Endodermal cell (in vitro differentiated cells): Measurements from ENCODE around the gene SLC28A1. TPM values are rescaled to one million over a fixed set of nuclear protein-coding genes. Genes with fewer than 3 reads are reported as not detected.

Experiments used
- DNase-seq: peaks from one replicate; pipeline ENCODE4 v3.0.0-alpha.2; 2017
- H3K27ac ChIP-seq: 2 replicates; pipeline ENCODE4 v1.5.1; 2013; ENCODE audit warnings: mild to moderate bottlenecking, low read depth, low read length, moderate library complexity
- H3K27me3 ChIP-seq: 2 replicates; pipeline ENCODE4 v1.6.1; 2013; ENCODE audit warnings: mild to moderate bottlenecking, low read length, moderate library complexity; ENCODE audit not compliant: insufficient read depth, control insufficient read depth, poor library complexity, severe bottlenecking
- H3K36me3 ChIP-seq: 2 replicates; pipeline ENCODE4 v1.7.0; 2013; ENCODE audit warnings: mild to moderate bottlenecking, low read length, moderate library complexity; ENCODE audit not compliant: control insufficient read depth, insufficient read depth
- H3K4me1 ChIP-seq: one replicate; pipeline ENCODE4 v1.7.0; 2013; ENCODE audit warnings: low read length; ENCODE audit not compliant: control insufficient read depth, insufficient read depth
- H3K4me3 ChIP-seq: 2 replicates; pipeline ENCODE4 v1.5.1; 2013; ENCODE audit warnings: mild to moderate bottlenecking, low read length, moderate library complexity
- H3K9ac ChIP-seq: 2 replicates; pipeline ENCODE4 v1.6.1; 2013; ENCODE audit warnings: mild to moderate bottlenecking, low read length, moderate library complexity; ENCODE audit not compliant: poor library complexity, severe bottlenecking; ENCODE audit errors: extremely low read depth
- H3K9me3 ChIP-seq: 2 replicates; pipeline ENCODE4 v1.6.1; 2013; ENCODE audit warnings: mild to moderate bottlenecking, low read length, moderate library complexity; ENCODE audit not compliant: control insufficient read depth
- H3K27ac Mint-ChIP-seq: 2 replicates; pipeline ENCODE4 v1.8.0; 2020; ENCODE audit warnings: mixed read lengths
- H3K27me3 Mint-ChIP-seq: 2 replicates; pipeline ENCODE4 v1.8.0; 2021; ENCODE audit warnings: mild to moderate bottlenecking, mixed read lengths; ENCODE audit not compliant: insufficient read depth
- H3K36me3 Mint-ChIP-seq: 2 replicates; pipeline ENCODE4 v1.8.0; 2020; ENCODE audit warnings: low read depth, mixed read lengths
- H3K4me1 Mint-ChIP-seq: 2 replicates; pipeline ENCODE4 v1.8.0; 2020; ENCODE audit warnings: mixed read lengths
- H3K4me3 Mint-ChIP-seq: 2 replicates; pipeline ENCODE4 v1.8.0; 2020; ENCODE audit warnings: mild to moderate bottlenecking, moderate library complexity, mixed read lengths
- H3K9me3 Mint-ChIP-seq: 2 replicates; pipeline ENCODE4 v1.8.0; 2020; ENCODE audit warnings: mild to moderate bottlenecking, mixed read lengths
- WGBS, 2 experiments: methylation state at CpG; one replicate each; pipeline versions ENCODE4 v1.1.5 to v1.1.7; 2013; ENCODE audit warnings: missing lambda C conversion rate in 2 of 2, mixed read lengths in 1 of 2; ENCODE audit not compliant: insufficient coverage in 1 of 2, insufficient read length in 1 of 2; 5-methylcytosine and 5-hydroxymethylcytosine counted together
- total RNA-seq, 2 donors: library from RNA; stranded (reverse); fragmentation: NEBNext Ultra II Directional in 1 of 2; extraction: Animal tissue kit (Norgen Biotek cat#: 25700) in 1 of 2; gene quantifications; 2 replicates in 1 of 2; 3 replicates in 1 of 2; pipeline ENCODE4 v1.2.1, GENCODE V29; 2021
- TF ChIP-seq, protein P1 (sequence below): fragments of 200-600 bp; sonication (generic); conservative IDR thresholded peaks from 2 replicates; pipeline ENCODE4 v1.5.0; 2021; ENCODE audit warnings: antibody characterized with exemption, mild to moderate bottlenecking

The SLC28A1 gene
- total RNA-seq, 2 donors from 2014 or later: not detected

DNA sequence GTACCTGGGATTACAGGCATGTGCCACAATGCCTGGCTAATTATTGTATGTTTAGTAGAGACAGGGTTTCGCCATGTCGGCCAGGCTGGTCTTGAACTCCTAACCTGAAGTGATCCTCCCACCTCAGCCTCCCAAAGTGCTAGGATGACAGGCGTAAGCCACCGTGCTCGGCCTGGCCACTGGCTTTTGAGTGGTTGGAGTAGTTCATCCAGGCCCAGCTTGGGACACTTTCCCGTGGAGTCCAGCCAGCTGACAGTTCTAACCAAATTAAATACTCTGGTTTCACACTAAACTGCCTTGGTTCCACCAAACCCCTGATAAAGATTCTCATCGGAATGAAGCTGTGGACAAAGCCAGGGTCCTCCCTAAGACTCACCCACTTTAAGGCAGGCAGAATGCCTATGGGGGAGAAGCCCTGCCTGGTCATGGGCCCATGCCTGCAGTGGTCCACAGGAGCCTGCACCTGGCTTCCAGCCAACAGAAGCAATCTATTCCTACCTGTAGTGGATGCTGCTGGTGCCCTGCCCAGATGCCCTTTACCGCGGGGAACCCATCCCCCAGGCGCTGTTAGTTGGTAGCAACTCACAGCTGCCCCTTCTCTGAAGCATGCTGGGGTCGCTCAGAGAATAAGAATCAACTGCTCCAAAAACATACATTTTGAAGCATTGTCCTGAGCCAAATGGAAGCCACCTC lies 5.2 kb upstream of the SLC28A1 start:
- Mint-ChIP-seq H3K4me1 (peaks cover 2% of the 10 kb centered on the region), H3K27me3 (peaks cover 4% of the 10 kb centered on the region), H3K9me3 (no peaks in the 10 kb centered on the region), H3K27ac (no peak overlapping the region), H3K4me3 (no peak overlapping the region), H3K36me3 (no peaks in the 10 kb centered on the region)
- H3K9me3 ChIP-seq: no peaks in the 10 kb centered on the region
- no peak overlapping the region for H3K4me3 ChIP-seq
- no peaks in the 10 kb centered on the region for H3K4me1 ChIP-seq
- no peaks in the 10 kb centered on the region for H3K36me3 ChIP-seq
- DNase-seq: no peak
- H3K27me3 ChIP-seq: no peaks in the 10 kb centered on the region
- 83 to 91% methylated on average over 8 to 11 of the region's 11 CpGs for WGBS, 2 experiments
- no peak overlapping the region for H3K9ac ChIP-seq
- TF ChIP-seq, protein P1, sequence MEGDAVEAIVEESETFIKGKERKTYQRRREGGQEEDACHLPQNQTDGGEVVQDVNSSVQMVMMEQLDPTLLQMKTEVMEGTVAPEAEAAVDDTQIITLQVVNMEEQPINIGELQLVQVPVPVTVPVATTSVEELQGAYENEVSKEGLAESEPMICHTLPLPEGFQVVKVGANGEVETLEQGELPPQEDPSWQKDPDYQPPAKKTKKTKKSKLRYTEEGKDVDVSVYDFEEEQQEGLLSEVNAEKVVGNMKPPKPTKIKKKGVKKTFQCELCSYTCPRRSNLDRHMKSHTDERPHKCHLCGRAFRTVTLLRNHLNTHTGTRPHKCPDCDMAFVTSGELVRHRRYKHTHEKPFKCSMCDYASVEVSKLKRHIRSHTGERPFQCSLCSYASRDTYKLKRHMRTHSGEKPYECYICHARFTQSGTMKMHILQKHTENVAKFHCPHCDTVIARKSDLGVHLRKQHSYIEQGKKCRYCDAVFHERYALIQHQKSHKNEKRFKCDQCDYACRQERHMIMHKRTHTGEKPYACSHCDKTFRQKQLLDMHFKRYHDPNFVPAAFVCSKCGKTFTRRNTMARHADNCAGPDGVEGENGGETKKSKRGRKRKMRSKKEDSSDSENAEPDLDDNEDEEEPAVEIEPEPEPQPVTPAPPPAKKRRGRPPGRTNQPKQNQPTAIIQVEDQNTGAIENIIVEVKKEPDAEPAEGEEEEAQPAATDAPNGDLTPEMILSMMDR: no peak
- no peak overlapping the region for H3K27ac ChIP-seq

DNA sequence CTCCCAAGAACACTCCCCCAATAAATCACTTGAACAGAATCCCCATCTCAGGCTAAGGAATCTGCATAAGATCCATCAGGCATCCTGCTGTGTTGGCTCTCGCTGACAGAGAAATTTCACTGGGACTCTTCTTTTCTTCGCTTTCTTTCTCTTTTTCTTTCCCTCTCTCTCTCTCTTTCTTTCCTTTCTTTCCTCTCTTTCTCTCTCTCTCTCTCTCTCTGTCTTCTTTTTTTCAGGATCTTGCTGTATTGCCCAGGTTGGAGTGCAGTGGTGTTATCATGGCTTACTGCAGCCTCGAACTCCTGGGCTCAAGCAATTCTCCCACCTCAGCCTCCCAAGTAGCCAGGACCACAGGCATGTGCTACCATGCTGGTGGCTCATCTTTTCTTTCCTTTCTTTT lies 4.5 kb upstream of the SLC28A1 start:
- DNase-seq: no peak
- H3K4me3 ChIP-seq: no peak overlapping the region
- H3K4me1 ChIP-seq: no peaks in the 10 kb centered on the region
- Mint-ChIP-seq H3K27me3 (peaks cover 2% of the 10 kb centered on the region), H3K27ac (no peak overlapping the region), H3K4me1 (peaks cover 2% of the 10 kb centered on the region), H3K36me3 (no peaks in the 10 kb centered on the region), H3K9me3 (no peaks in the 10 kb centered on the region), H3K4me3 (no peak overlapping the region)
- TF ChIP-seq, protein P1: no peak
- H3K9ac ChIP-seq: no peak overlapping the region
- no peaks in the 10 kb centered on the region for H3K9me3 ChIP-seq
- H3K36me3 ChIP-seq: no peaks in the 10 kb centered on the region
- WGBS, 2 experiments: 76 to 83% methylated on average over 2 to 3 of the region's 3 CpGs
- H3K27me3 ChIP-seq: no peaks in the 10 kb centered on the region
- H3K27ac ChIP-seq: no peak overlapping the region

DNA sequence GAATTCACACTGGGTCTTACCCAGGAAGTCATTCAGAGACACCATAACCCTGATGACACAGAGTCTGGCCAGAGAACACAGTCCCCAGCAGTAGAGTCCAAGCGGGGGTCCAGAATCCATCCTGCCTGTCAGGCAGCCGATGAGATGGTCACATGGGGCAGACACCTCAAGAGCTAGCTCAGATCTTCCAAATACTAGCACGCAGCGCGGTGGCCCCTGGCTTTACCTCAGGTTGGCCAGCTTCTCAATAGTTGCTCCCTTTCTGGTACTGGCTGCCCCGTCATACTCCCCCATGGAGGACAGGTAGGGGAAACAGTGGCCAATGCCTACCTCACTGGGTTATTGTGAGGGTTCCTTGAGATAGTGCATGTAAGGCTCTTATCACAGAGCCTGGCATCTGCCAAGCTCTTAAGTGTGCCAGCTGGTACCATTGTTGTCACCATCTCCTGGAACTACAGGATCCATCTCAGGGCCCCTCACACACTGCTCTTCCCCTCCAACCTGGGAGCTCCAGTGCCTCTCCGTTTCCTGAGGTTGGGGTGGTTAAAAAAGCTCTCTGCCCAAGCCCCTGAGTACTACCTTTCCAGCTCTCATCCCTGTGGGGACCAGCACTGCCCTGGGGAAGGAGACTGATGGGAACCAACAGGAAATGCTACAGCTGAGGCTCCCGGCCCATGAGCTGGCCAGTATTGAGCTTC lies 3.5 kb upstream of the SLC28A1 start:
- H3K27ac ChIP-seq: no peak overlapping the region
- H3K36me3 Mint-ChIP-seq: no peaks in the 10 kb centered on the region
- H3K9me3 Mint-ChIP-seq: no peaks in the 10 kb centered on the region
- no peaks in the 10 kb centered on the region for H3K9me3 ChIP-seq
- TF ChIP-seq, protein P1: no peak
- DNase-seq: no peak
- H3K4me3 ChIP-seq: no peak overlapping the region
- no peak overlapping the region for H3K9ac ChIP-seq
- H3K27me3 ChIP-seq: no peaks in the 10 kb centered on the region
- 94 to 95% methylated on average over 7 to 8 of the region's 8 CpGs for WGBS, 2 experiments
- H3K4me1 ChIP-seq: no peaks in the 10 kb centered on the region
- H3K27ac Mint-ChIP-seq: no peak overlapping the region
- peaks cover 2% of the 10 kb centered on the region for H3K27me3 Mint-ChIP-seq
- H3K4me1 Mint-ChIP-seq: peaks cover 2% of the 10 kb centered on the region
- H3K36me3 ChIP-seq: no peaks in the 10 kb centered on the region
- H3K4me3 Mint-ChIP-seq: no peak overlapping the region
